ENCODE data around the gene PHYKPL.
A peak's percentile ranks its signal among the peaks of the same experiment; 100 is the strongest.
"Not testable (repeated sequence)": the region's sequence is repeated elsewhere in the genome, so short reads cannot be mapped to it uniquely, and the experiment has no call there.

Gene PHYKPL

DNA sequence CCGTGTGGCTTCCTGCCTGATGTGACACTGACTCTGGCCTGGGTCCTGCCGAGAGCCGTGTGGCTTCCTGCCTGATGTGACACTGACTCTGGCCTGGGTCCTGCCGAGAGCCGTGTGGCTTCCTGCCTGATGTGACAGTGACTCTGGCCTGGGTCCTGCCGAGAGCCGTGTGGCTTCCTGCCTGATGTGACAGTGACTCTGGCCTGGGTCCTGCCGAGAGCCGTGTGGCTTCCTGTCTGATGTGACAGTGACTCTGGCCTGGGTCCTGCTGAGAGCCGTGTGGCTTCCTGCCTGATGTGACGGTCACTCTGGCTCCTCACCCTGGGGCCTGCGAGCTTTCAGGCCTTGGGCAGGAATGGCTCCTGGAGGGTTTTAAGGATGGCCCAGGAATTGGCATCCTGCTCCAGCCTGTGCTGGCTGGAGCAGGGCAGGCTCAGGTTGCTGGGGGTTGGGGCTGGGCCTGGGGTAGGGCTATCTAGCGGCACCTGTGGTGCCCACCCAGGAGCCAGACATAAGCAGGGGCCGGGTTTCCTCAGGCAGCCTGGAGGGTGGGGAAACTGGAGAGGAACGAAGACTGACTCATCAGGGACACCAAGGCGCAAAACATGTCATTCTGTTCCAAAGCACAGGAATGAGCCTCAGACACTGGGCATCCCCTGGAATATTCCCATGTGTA is 7.2 kb upstream of the PHYKPL start:
- DNase-seq (ENCODE audit: low read depth): not testable (repeated sequence)

GRCh38 chr5:178238711-178239592 is 6.3 kb upstream of the PHYKPL start:
- DNase-seq (ENCODE audit: low read depth): no peak

- DNase-seq (ENCODE audit: low read depth): no peak
These were observed 5.7 kb upstream of the PHYKPL start for GRCh38 chr5:178238313-178238635.

DNA sequence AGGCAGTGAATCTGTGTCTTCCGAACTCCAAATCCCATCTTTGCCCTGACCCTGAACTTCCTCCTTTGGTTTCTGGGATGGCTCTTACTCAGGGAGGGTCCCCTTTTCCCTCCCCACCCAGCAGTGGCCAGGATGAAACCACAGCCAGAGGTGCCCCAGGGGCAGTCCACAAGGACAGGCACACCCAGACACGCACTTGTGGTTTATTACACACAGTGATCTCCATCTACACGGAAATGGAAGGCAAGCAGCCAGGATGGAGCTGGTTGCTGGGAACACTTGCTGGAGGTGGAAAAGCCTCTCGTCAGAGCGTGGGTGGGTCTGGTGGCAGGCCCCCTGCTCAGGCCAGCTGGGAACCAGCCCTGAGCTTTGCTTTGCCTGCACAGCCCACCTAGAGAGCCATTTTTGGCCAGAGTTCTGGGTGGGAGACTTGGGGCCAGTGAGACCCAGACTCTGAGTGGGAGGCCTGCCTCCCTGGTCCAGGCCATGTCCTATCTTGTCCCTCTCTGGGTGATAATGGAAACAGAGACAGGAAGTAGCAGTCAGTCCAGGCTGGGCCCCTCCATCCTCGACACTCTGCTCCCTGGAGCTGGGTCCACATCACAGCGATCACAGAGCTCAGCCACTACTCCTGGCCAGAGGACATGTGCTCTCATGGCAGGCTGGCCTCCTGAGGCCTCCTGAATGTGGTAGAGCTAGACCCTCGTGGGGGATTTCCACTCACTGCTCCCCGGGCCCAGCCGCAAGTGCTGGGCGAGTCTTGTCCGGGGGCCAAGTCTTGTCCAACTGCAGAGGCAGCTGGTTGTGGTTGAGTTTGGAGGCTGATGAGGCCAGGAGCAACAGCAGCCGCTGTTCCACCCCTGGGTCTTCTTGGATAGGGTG is 5.1 kb upstream of the PHYKPL start:
- DNase-seq (ENCODE audit: low read depth): no peak

DNA sequence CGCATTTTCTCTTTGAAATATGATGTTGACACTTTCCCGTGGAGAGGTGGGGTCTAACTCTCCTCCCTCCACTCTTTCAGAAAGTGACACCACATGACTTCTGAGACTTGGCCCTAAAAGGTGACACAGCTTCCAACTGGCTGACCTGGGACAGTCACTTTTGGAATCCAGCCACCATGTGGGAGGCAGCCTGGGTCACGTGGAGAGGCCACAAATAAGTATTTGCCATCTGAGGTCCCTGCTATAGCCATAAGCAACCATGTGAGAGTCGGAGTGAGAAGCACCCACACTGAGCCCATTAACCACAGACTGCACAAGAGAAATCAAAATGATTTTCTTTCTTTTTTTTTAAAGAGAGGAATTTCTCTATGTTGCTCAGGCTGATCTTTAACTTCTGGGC is 4.1 kb upstream of the PHYKPL start:
- DNase-seq (ENCODE audit: low read depth): no peak

DNA sequence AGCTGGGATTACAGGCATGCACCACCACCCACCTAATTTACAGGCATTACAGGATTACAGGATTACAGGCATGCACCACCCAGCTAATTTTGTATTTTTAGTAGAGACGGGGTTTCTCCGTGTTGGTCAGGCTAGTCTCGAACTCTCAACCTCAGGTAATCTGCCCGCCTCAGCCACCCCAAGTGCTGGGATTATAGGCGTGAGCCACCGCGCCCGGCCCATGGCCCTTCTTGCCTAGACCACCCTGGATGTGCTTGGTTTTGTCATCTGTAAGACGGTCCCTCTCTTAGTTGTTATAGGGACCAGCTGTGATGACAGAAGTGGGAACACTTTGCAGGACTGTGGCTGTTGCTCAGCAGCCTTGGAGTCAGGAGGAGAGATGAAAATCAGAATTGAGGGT is 3.5 kb upstream of the PHYKPL start:
- DNase-seq (ENCODE audit: low read depth): no peak

DNA sequence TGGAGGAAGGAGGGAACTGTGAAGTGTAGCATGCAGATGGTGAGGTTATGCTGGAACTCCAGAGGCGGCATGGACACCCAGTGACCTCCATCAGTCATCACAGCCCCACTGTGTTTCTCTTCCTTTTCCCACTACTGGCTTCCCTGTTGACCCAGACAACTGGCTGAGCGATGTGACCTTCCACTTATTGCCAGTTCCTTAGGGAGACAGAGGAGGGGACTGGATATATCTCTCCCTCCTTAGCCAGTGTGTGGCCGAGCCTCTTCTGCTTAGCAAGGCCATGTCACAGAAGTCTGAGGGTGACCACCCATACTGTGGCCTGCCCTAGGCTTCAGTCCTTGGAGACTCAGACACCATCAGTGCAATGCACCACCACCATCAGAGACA is 3.0 kb upstream of the PHYKPL start:
- DNase-seq (ENCODE audit: low read depth): no peak

DNA sequence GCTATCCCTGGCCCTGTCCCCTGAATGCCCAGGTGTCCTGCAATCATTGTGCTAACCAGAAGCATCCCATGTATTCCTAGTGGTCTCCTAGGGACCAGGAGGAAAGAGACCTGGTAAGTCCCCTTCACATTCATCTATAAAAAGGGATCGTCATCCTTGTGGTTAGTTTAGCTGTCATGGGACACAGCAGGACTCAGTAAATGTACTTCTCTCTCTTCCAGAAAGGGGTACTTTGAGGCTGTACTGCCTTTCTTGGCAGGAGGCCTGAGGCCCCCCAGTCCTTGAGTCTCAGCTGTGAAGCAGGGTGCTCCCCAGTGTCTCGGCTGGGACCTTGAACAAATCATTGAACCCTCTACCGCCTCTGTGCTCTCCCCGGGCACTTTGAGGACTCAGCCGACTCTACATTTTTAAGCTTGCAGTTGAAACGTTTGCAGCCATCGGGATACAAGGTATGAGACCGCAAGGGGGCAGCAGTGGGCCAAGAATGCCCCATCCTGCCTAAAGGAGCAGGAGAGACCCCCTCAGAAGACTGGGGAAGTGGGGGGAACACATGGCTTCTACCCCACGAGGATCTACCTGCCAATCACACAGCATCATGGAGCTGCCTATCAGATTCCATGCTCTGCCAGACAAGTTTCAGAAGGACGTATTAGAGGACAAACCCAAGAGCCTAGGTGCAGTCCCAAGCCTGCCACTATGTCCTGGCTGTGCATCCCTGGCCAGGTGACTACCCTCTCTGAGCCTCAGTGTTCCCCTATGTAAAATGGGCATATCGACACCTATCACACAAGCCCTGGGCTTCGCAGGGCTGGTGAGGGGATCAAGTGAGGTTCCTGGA is 2.4 kb upstream of the PHYKPL start:
- peak; percentile 72 for DNase-seq (ENCODE audit: low read depth)

- no peak for DNase-seq (ENCODE audit: low read depth)
These were observed 1.6 kb upstream of the PHYKPL start for GRCh38 chr5:178234121-178234749.

- DNase-seq (ENCODE audit: low read depth): no peak
These were observed 373 bp upstream of the PHYKPL start for GRCh38 chr5:178232920-178233429.

- no peak for DNase-seq (ENCODE audit: low read depth)
These were observed 971 bp downstream of the PHYKPL start for GRCh38 chr5:178231539-178232123.

- DNase-seq (ENCODE audit: low read depth): no peak
These were observed 1.6 kb downstream of the PHYKPL start for GRCh38 chr5:178230879-178231538.

GRCh38 chr5:178229861-178230260 is 2.7 kb downstream of the PHYKPL start:
- no peak for DNase-seq (ENCODE audit: low read depth)

GRCh38 chr5:178229111-178229510 is 3.5 kb downstream of the PHYKPL start:
- not testable (repeated sequence) for DNase-seq (ENCODE audit: low read depth)

- no peak for DNase-seq (ENCODE audit: low read depth)
These were observed 4.0 kb downstream of the PHYKPL start for GRCh38 chr5:178228609-178229008.

DNA sequence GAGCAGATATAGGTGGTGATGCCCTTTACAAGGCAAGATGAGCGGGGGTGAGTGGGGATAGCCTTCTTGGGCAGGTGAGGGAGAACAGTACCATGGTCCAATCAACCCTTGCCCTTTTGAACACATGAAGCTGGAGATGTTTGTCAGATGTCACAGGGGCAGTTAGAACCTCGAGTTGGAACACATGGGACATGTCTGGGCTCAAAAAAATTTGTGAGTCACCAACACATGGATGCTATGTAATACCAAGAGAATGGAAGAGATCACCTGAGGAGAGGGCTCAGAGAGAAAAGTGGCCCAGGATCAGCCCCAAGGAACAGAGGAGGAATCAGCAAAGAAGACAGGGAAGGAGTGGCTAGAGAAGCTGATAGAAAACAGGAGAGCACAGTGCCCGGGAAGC is 4.7 kb downstream of the PHYKPL start:
- no peak for DNase-seq (ENCODE audit: low read depth)

- DNase-seq (ENCODE audit: low read depth): no peak
These were observed 5.4 kb downstream of the PHYKPL start for GRCh38 chr5:178227138-178227659.

- no peak for DNase-seq (ENCODE audit: low read depth)
These were observed 7.4 kb downstream of the PHYKPL start for GRCh38 chr5:178225174-178225573.

- no peak for DNase-seq (ENCODE audit: low read depth)
These were observed 8.2 kb downstream of the PHYKPL start for GRCh38 chr5:178224403-178224802.

DNA sequence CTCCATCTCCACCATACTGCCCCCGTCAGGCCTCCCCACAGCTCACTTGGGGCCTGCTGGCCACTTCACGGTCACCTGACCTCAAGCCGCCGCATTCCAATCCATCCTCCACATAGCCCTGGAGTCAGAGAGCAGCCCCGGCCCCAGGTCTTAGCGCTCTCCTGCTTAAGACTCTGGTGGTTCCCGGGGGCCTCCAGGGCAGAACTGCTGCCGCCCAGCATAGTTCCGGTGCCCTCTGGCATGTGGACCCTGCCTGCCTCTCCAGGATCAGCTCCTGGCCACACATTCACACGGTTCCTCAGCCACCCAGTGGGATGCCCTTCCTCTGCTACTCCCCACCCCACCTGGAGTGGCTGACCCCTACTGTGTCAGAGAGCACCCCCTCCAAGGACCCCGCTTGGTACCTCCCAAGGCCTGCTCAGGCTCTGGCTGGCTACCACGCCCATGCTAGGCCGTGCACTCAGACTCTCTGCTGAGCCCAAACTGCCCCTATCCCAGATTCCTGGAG is 8.7 kb downstream of the PHYKPL start:
- no peak for DNase-seq (ENCODE audit: low read depth)
